ENCODE data around the gene UQCRC2. TPM values are rescaled to one million over a fixed set of nuclear protein-coding genes. Genes with fewer than 3 reads are reported as not detected.

UQCRC2 gene
- total RNA-seq, 2 donors from 2014 or later, result 204 to 261 TPM

GRCh38 chr16:21957714-21958346, 4.7 kb downstream of the UQCRC2 start:
- Mint-ChIP-seq H3K4me1 (ENCODE audit: low read depth in 2 of 2) (peaks cover 26 to 48% of the 10 kb centered on the region in 2 donors), H3K36me3 (peaks cover 39% of the 10 kb centered on the region), H3K27ac (peak overlapping the region; percentile 25 to 73), H3K4me3 (peak overlapping the region; percentile 28), H3K27me3 (no peaks in the 10 kb centered on the region), H3K9me3 (no peaks in the 10 kb centered on the region)
- ATAC-seq (no peak), DNase-seq (ENCODE audit: low spot score) (no peak)

GRCh38 chr16:21959050-21959449, 5.9 kb downstream of the UQCRC2 start:
- ATAC-seq, result peak; percentile 61 to 89
- Mint-ChIP-seq H3K27me3 (no peaks in the 10 kb centered on the region), H3K4me3 (peak overlapping the region; percentile 51), H3K4me1 (ENCODE audit: low read depth in 2 of 2) (peaks cover 19 to 40% of the 10 kb centered on the region in 2 donors), H3K27ac (peak overlapping the region; percentile 16 to 73), H3K9me3 (no peaks in the 10 kb centered on the region), H3K36me3 (peaks cover 34% of the 10 kb centered on the region)
- DNase-seq (ENCODE audit: low spot score), result no peak

- Mint-ChIP-seq H3K27ac (no peak overlapping the region), H3K4me1 (ENCODE audit: low read depth in 2 of 2) (peaks cover 15 to 36% of the 10 kb centered on the region in 2 donors), H3K36me3 (peaks cover 60% of the 10 kb centered on the region), H3K9me3 (no peaks in the 10 kb centered on the region), H3K4me3 (no peak overlapping the region), H3K27me3 (no peaks in the 10 kb centered on the region)
- ATAC-seq (no peak), DNase-seq (ENCODE audit: low spot score) (no peak)
These were observed 9.3 kb downstream of the UQCRC2 start for GRCh38 chr16:21962475-21962874.

GRCh38 chr16:21963887-21964286, 10.7 kb downstream of the UQCRC2 start:
- Mint-ChIP-seq H3K36me3 (peaks cover 58% of the 10 kb centered on the region), H3K27ac (peak overlapping the region in 1 of 2 donors; percentile 5)

GRCh38 chr16:21964353-21964752, 11.2 kb downstream of the UQCRC2 start:
- H3K4me1 Mint-ChIP-seq (ENCODE audit: low read depth in 2 of 2), result peaks cover 4 to 21% of the 10 kb centered on the region in 2 donors
- peaks cover 55% of the 10 kb centered on the region for H3K36me3 Mint-ChIP-seq
- no peaks in the 10 kb centered on the region for H3K9me3 Mint-ChIP-seq
- DNase-seq (ENCODE audit: low spot score), result no peak
- H3K4me3 Mint-ChIP-seq, result no peak overlapping the region
- peak overlapping the region in 1 of 2 donors; percentile 5 for H3K27ac Mint-ChIP-seq
- no peak for ATAC-seq
- no peaks in the 10 kb centered on the region for H3K27me3 Mint-ChIP-seq

More at GRCh38 chr16:21963887-21964286, 10.7 kb downstream of the UQCRC2 start:
- Mint-ChIP-seq H3K4me3 (no peak overlapping the region), H3K27me3 (no peaks in the 10 kb centered on the region), H3K9me3 (no peaks in the 10 kb centered on the region), H3K4me1 (ENCODE audit: low read depth in 2 of 2) (peaks cover 9 to 25% of the 10 kb centered on the region in 2 donors)
- DNase-seq (ENCODE audit: low spot score) (no peak), ATAC-seq (no peak)

- ATAC-seq (no peak), DNase-seq (ENCODE audit: low spot score) (no peak)
- no peaks in the 10 kb centered on the region for H3K9me3 Mint-ChIP-seq
- H3K4me1 Mint-ChIP-seq (ENCODE audit: low read depth in 2 of 2), result peaks cover 0 to 10% of the 10 kb centered on the region in 2 donors
- H3K27me3 Mint-ChIP-seq, result no peaks in the 10 kb centered on the region
- no peak overlapping the region for H3K27ac Mint-ChIP-seq
- peaks cover 15% of the 10 kb centered on the region for H3K36me3 Mint-ChIP-seq
- H3K4me3 Mint-ChIP-seq, result no peak overlapping the region
These were observed 18.7 kb downstream of the UQCRC2 start for GRCh38 chr16:21971856-21972255.

- no peak for ATAC-seq
- H3K9me3 Mint-ChIP-seq, result no peaks in the 10 kb centered on the region
- no peak overlapping the region for H3K27ac Mint-ChIP-seq
- H3K4me1 Mint-ChIP-seq (ENCODE audit: low read depth in 2 of 2), result peaks cover 0 to 3% of the 10 kb centered on the region in 2 donors
- no peak for DNase-seq (ENCODE audit: low spot score)
- peaks cover 15% of the 10 kb centered on the region for H3K36me3 Mint-ChIP-seq
- no peaks in the 10 kb centered on the region for H3K27me3 Mint-ChIP-seq
- H3K4me3 Mint-ChIP-seq, result no peak overlapping the region
These were observed 20.8 kb downstream of the UQCRC2 start for GRCh38 chr16:21973945-21974344.

- no peak for ATAC-seq
- no peak for DNase-seq (ENCODE audit: low spot score)
- Mint-ChIP-seq H3K9me3 (no peaks in the 10 kb centered on the region), H3K4me1 (ENCODE audit: low read depth in 2 of 2) (peaks cover 0 to 2% of the 10 kb centered on the region in 2 donors), H3K36me3 (peaks cover 44% of the 10 kb centered on the region), H3K27ac (no peak overlapping the region), H3K27me3 (no peaks in the 10 kb centered on the region), H3K4me3 (no peak overlapping the region)
These were observed 26.9 kb downstream of the UQCRC2 start for GRCh38 chr16:21980032-21980431.

GRCh38 chr16:21982108-21982507, 28.9 kb downstream of the UQCRC2 start:
- no peak for ATAC-seq
- no peak overlapping the region for H3K4me3 Mint-ChIP-seq
- H3K27ac Mint-ChIP-seq, result no peak overlapping the region
- H3K36me3 Mint-ChIP-seq, result peaks cover 44% of the 10 kb centered on the region
- H3K9me3 Mint-ChIP-seq, result no peaks in the 10 kb centered on the region
- peaks cover 0 to 4% of the 10 kb centered on the region in 2 donors for H3K4me1 Mint-ChIP-seq (ENCODE audit: low read depth in 2 of 2)
- H3K27me3 Mint-ChIP-seq, result no peaks in the 10 kb centered on the region
- DNase-seq (ENCODE audit: low spot score), result no peak

- H3K27me3 Mint-ChIP-seq, result no peaks in the 10 kb centered on the region
- H3K36me3 Mint-ChIP-seq, result peaks cover 39% of the 10 kb centered on the region
- ATAC-seq (no peak), DNase-seq (ENCODE audit: low spot score) (no peak)
- H3K9me3 Mint-ChIP-seq, result no peaks in the 10 kb centered on the region
- peaks cover 5 to 7% of the 10 kb centered on the region in 2 donors for H3K4me1 Mint-ChIP-seq (ENCODE audit: low read depth in 2 of 2)
- H3K4me3 Mint-ChIP-seq, result no peak overlapping the region
- H3K27ac Mint-ChIP-seq, result no peak overlapping the region
These were observed 30.9 kb downstream of the UQCRC2 start for GRCh38 chr16:21984062-21984461.

GRCh38 chr16:21985524-21985923, 32.4 kb downstream of the UQCRC2 start:
- Mint-ChIP-seq H3K27ac (no peak overlapping the region), H3K27me3 (no peaks in the 10 kb centered on the region), H3K36me3 (peaks cover 32% of the 10 kb centered on the region), H3K4me3 (no peak overlapping the region), H3K9me3 (no peaks in the 10 kb centered on the region), H3K4me1 (ENCODE audit: low read depth in 2 of 2) (peaks cover 5 to 7% of the 10 kb centered on the region in 2 donors)
- no peak for DNase-seq (ENCODE audit: low spot score)
- ATAC-seq, result no peak

- no peaks in the 10 kb centered on the region for H3K9me3 Mint-ChIP-seq
- no peak overlapping the region for H3K27ac Mint-ChIP-seq
- H3K36me3 Mint-ChIP-seq, result peaks cover 23% of the 10 kb centered on the region
- DNase-seq (ENCODE audit: low spot score) (no peak), ATAC-seq (no peak)
- peaks cover 5 to 7% of the 10 kb centered on the region in 2 donors for H3K4me1 Mint-ChIP-seq (ENCODE audit: low read depth in 2 of 2)
- H3K4me3 Mint-ChIP-seq, result no peak overlapping the region
- no peaks in the 10 kb centered on the region for H3K27me3 Mint-ChIP-seq
These were observed 33.6 kb downstream of the UQCRC2 start for GRCh38 chr16:21986692-21987246.

- peak overlapping the region in 1 of 2 donors; percentile 13 for H3K27ac Mint-ChIP-seq
- no peaks in the 10 kb centered on the region for H3K9me3 Mint-ChIP-seq
- peaks cover 5% of the 10 kb centered on the region in 2 donors for H3K4me1 Mint-ChIP-seq (ENCODE audit: low read depth in 2 of 2)
- DNase-seq (ENCODE audit: low spot score) (no peak), ATAC-seq (no peak)
- no peaks in the 10 kb centered on the region for H3K27me3 Mint-ChIP-seq
- H3K4me3 Mint-ChIP-seq, result no peak overlapping the region
- peaks cover 17% of the 10 kb centered on the region for H3K36me3 Mint-ChIP-seq
These were observed 34.3 kb downstream of the UQCRC2 start for GRCh38 chr16:21987498-21987897.

- ATAC-seq, result no peak
- no peak for DNase-seq (ENCODE audit: low spot score)
These were observed 36.0 kb downstream of the UQCRC2 start for GRCh38 chr16:21989133-21989532.

More at GRCh38 chr16:21989133-21989532, 36.0 kb downstream of the UQCRC2 start:
- H3K4me1 Mint-ChIP-seq (ENCODE audit: low read depth in 2 of 2), result peaks cover 5% of the 10 kb centered on the region in 2 donors
- no peak overlapping the region for H3K4me3 Mint-ChIP-seq
- no peaks in the 10 kb centered on the region for H3K27me3 Mint-ChIP-seq
- H3K27ac Mint-ChIP-seq, result no peak overlapping the region
- H3K36me3 Mint-ChIP-seq, result peaks cover 5% of the 10 kb centered on the region
- H3K9me3 Mint-ChIP-seq, result no peaks in the 10 kb centered on the region
